Endodermal cell (in vitro differentiated cells): ENCODE data around the gene MACROD2. TPM values are rescaled to one million over a fixed set of nuclear protein-coding genes. Genes with fewer than 3 reads are reported as not detected.

Experiments
- DNase-seq: peaks from one replicate; pipeline ENCODE4 v3.0.0-alpha.2; 2017
- H3K27ac ChIP-seq: 2 replicates; pipeline ENCODE4 v1.5.1; 2013; ENCODE audit warnings: mild to moderate bottlenecking, low read depth, low read length, moderate library complexity
- H3K27me3 ChIP-seq: 2 replicates; pipeline ENCODE4 v1.6.1; 2013; ENCODE audit warnings: mild to moderate bottlenecking, low read length, moderate library complexity; ENCODE audit not compliant: insufficient read depth, control insufficient read depth, poor library complexity, severe bottlenecking
- H3K36me3 ChIP-seq: 2 replicates; pipeline ENCODE4 v1.7.0; 2013; ENCODE audit warnings: mild to moderate bottlenecking, low read length, moderate library complexity; ENCODE audit not compliant: control insufficient read depth, insufficient read depth
- H3K4me1 ChIP-seq: one replicate; pipeline ENCODE4 v1.7.0; 2013; ENCODE audit warnings: low read length; ENCODE audit not compliant: control insufficient read depth, insufficient read depth
- H3K4me3 ChIP-seq: 2 replicates; pipeline ENCODE4 v1.5.1; 2013; ENCODE audit warnings: mild to moderate bottlenecking, low read length, moderate library complexity
- H3K9ac ChIP-seq: 2 replicates; pipeline ENCODE4 v1.6.1; 2013; ENCODE audit warnings: mild to moderate bottlenecking, low read length, moderate library complexity; ENCODE audit not compliant: poor library complexity, severe bottlenecking; ENCODE audit errors: extremely low read depth
- H3K9me3 ChIP-seq: 2 replicates; pipeline ENCODE4 v1.6.1; 2013; ENCODE audit warnings: mild to moderate bottlenecking, low read length, moderate library complexity; ENCODE audit not compliant: control insufficient read depth
- H3K27ac Mint-ChIP-seq: 2 replicates; pipeline ENCODE4 v1.8.0; 2020; ENCODE audit warnings: mixed read lengths
- H3K27me3 Mint-ChIP-seq: 2 replicates; pipeline ENCODE4 v1.8.0; 2021; ENCODE audit warnings: mild to moderate bottlenecking, mixed read lengths; ENCODE audit not compliant: insufficient read depth
- H3K36me3 Mint-ChIP-seq: 2 replicates; pipeline ENCODE4 v1.8.0; 2020; ENCODE audit warnings: low read depth, mixed read lengths
- H3K4me1 Mint-ChIP-seq: 2 replicates; pipeline ENCODE4 v1.8.0; 2020; ENCODE audit warnings: mixed read lengths
- H3K4me3 Mint-ChIP-seq: 2 replicates; pipeline ENCODE4 v1.8.0; 2020; ENCODE audit warnings: mild to moderate bottlenecking, moderate library complexity, mixed read lengths
- H3K9me3 Mint-ChIP-seq: 2 replicates; pipeline ENCODE4 v1.8.0; 2020; ENCODE audit warnings: mild to moderate bottlenecking, mixed read lengths
- CTCF ChIP-seq: fragments of 200-600 bp; sonication (generic); conservative IDR thresholded peaks from 2 replicates; pipeline ENCODE4 v1.5.0; 2021; ENCODE audit warnings: antibody characterized with exemption, mild to moderate bottlenecking
- WGBS, 2 experiments: methylation state at CpG; one replicate each; pipeline versions ENCODE4 v1.1.5 to v1.1.7; 2013; ENCODE audit warnings: missing lambda C conversion rate in 2 of 2, mixed read lengths in 1 of 2; ENCODE audit not compliant: insufficient coverage in 1 of 2, insufficient read length in 1 of 2; 5-methylcytosine and 5-hydroxymethylcytosine counted together
- total RNA-seq, 2 donors: library from RNA; stranded (reverse); fragmentation: NEBNext Ultra II Directional in 1 of 2; extraction: Animal tissue kit (Norgen Biotek cat#: 25700) in 1 of 2; gene quantifications; 2 replicates in 1 of 2; 3 replicates in 1 of 2; pipeline ENCODE4 v1.2.1, GENCODE V29; 2021

Gene MACROD2
- total RNA-seq, 2 donors from 2014 or later, result 2.3 to 4.8 TPM

GRCh38 chr20:14378326-14378725, 383.0 kb downstream of the MACROD2 start:
- Histone ChIP-seq H3K27me3 (no peaks in the 10 kb centered on the region), H3K9me3 (no peaks in the 10 kb centered on the region), H3K4me1 (peaks cover 10% of the 10 kb centered on the region), H3K36me3 (no peaks in the 10 kb centered on the region), H3K9ac (no peak overlapping the region), H3K4me3 (no peak overlapping the region), H3K27ac (no peak overlapping the region)
- no peak for TF ChIP-seq CTCF
- Mint-ChIP-seq H3K4me1 (peaks cover 20% of the 10 kb centered on the region), H3K27ac (no peak overlapping the region), H3K36me3 (no peaks in the 10 kb centered on the region), H3K4me3 (no peak overlapping the region), H3K9me3 (no peaks in the 10 kb centered on the region), H3K27me3 (no peaks in the 10 kb centered on the region)
- DNase-seq, result no peak

DNA sequence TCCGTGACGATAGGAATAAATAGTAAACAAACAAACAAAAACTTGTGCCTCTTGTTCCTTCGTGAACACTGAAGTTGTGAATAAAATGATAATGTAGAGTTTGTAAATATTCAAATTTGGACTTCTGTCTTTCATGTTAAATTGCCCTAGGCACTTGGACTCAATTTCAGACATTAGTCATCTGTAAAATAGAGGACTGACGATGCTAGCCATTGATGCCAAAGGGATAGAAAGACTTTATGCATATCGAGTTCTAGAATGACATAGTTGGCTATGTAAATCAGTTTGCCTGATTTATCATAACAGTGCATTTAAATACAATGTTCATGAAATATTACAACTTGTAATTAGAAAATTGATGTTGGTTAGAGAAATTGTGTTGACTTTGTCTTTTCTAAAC, 388.0 kb downstream of the MACROD2 start:
- Histone ChIP-seq H3K36me3 (no peaks in the 10 kb centered on the region), H3K4me3 (no peak overlapping the region), H3K4me1 (no peaks in the 10 kb centered on the region), H3K27me3 (no peaks in the 10 kb centered on the region), H3K27ac (no peak overlapping the region), H3K9ac (no peak overlapping the region), H3K9me3 (peaks cover 9% of the 10 kb centered on the region)
- Mint-ChIP-seq H3K27ac (no peak overlapping the region), H3K4me1 (peaks cover 9% of the 10 kb centered on the region), H3K9me3 (peaks cover 12% of the 10 kb centered on the region), H3K27me3 (no peaks in the 10 kb centered on the region), H3K36me3 (peaks cover 3% of the 10 kb centered on the region), H3K4me3 (no peak overlapping the region)
- WGBS, 2 experiments, result 54 to 73% methylated on average over 4 to 5 of the region's 5 CpGs
- no peak for TF ChIP-seq CTCF
- DNase-seq, result no peak

DNA sequence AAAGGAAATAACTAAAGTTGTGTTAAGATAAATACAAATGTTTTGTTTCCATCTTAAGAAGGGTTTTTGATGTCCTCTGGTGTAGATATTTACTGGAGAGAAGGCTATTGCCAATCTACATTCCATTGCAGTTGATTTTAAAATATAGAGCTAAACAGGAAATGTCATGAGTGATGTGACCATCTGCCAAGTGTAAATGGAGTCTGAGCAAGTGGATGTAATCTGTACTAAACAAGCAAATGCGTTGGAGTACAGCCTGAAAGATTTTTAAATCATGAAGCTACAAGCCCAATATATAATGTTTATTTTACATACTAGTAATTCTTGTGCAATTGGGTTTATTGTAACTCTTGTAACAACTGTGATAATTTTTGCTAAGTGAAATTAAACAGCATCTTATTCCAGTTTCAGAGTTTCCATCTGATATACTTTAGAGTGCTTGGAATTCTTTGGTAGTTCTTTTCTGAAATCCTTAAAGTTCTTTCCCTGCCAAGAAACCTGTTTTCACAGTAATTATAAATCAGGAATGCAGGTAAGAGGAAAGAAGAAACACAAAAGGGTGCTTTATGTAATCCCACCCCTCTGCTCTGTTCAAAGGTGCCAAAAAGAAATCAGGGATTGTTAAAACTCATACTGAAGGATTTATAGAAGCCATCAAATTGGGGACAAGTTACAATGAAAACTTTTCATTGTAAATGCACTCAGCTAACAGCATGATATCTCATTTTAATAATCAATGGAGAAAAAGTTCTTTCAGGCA, 389.3 kb downstream of the MACROD2 start:
- Histone ChIP-seq H3K27ac (no peak overlapping the region), H3K9ac (no peak overlapping the region), H3K9me3 (peaks cover 9% of the 10 kb centered on the region), H3K27me3 (no peaks in the 10 kb centered on the region), H3K36me3 (no peaks in the 10 kb centered on the region), H3K4me1 (no peaks in the 10 kb centered on the region), H3K4me3 (no peak overlapping the region)
- Mint-ChIP-seq H3K27ac (no peak overlapping the region), H3K27me3 (no peaks in the 10 kb centered on the region), H3K36me3 (peaks cover 3% of the 10 kb centered on the region), H3K4me3 (no peak overlapping the region), H3K9me3 (peaks cover 16% of the 10 kb centered on the region), H3K4me1 (peaks cover 8% of the 10 kb centered on the region)
- WGBS, 2 experiments, result 86% methylated on average over 1 of the region's 1 CpG; no CpG with 5 or more reads in 1 of the 2 experiments
- no peak for DNase-seq
- TF ChIP-seq CTCF, result no peak
